K562 (cell line): Measurements from ENCODE around the gene FBP2. TPM values are rescaled to one million over a fixed set of nuclear protein-coding genes. Genes with fewer than 3 reads are reported as not detected.

Experiments used
- ATAC-seq: fragments of 200-7000 bp; cut with Tn5 transposase; 3 replicates; pipeline ENCODE4 v1.9.1; 2020; ENCODE audit warnings: moderate library complexity
- BruUV-seq: library from RNA; stranded (reverse); fragments of 400-500 nt; replicated peaks from 2 replicates; lab custom pipeline; 2021; lab: Mats Ljungman, UMichigan
- CTCF ChIA-PET: fragments of 300-600 bp; formaldehyde crosslinking; extraction: SDS; loops from one replicate; lab custom pipeline; 2021; ENCODE audit warnings: low intra/inter-chr PET ratio; lab: Yijun Ruan, JAX
- POLR2A ChIA-PET: fragments of 300-600, 350-650 bp; sonication (Branson Sonifier 250); formaldehyde crosslinking; extraction: SDS; loops from one replicate; lab custom pipeline; 2021; ENCODE audit warnings: antibody characterized with exemption, inconsistent platforms; lab: Yijun Ruan, JAX
- DNase-seq, 4 experiments: peaks; one replicate each; pipeline versions ENCODE4 v3.0.0 to v3.0.0-alpha.2; 2011 to 2018; ENCODE audit warnings: low spot score in 3 of 4, mixed read lengths in 3 of 4; ENCODE audit errors: extremely low read depth in 1 of 4
- FAIRE-seq: peaks from 2 replicates; lab custom pipeline; 2011; peaks lifted over from hg19 to GRCh38; lab: Jason Lieb, UNC
- H2AFZ ChIP-seq: 2 replicates; pipeline ENCODE4 v1.6.0; 2011; ENCODE audit warnings: low read depth, low read length, control low read depth, inconsistent platforms
- H3K27ac ChIP-seq: fragments of 200-600 bp; 3 replicates; pipeline ENCODE4 v1.8.0; 2011; ENCODE audit warnings: low read depth, mild to moderate bottlenecking, control low read depth, inconsistent platforms, low read length, moderate library complexity, mixed read lengths; ENCODE audit errors: extremely low read depth
- H3K27me3 ChIP-seq, 2 experiments: fragments of 300-600 bp in 1 of 2; 2 replicates in 1 of 2; 3 replicates in 1 of 2; pipeline versions ENCODE4 v1.6.0 to v1.8.0; 2011; ENCODE audit warnings: inconsistent platforms in 2 of 2, low read length in 2 of 2, mild to moderate bottlenecking in 1 of 2, mixed read lengths in 1 of 2, moderate library complexity in 1 of 2; ENCODE audit not compliant: control insufficient read depth in 2 of 2, insufficient read depth in 2 of 2
- H3K36me3 ChIP-seq: fragments of 300-600 bp; 3 replicates; pipeline ENCODE4 v1.8.0; 2011; ENCODE audit warnings: mild to moderate bottlenecking, low read length, inconsistent platforms; ENCODE audit not compliant: control insufficient read depth, insufficient read depth
- H3K4me1 ChIP-seq, 2 experiments: fragments of 200-600 bp in 1 of 2; replicated peaks in 1 of 2; 2 replicates in 1 of 2; 3 replicates in 1 of 2; pipeline versions ENCODE4 v1.5.1 to v1.8.0; 2011; ENCODE audit warnings: inconsistent platforms in 2 of 2, low read length in 2 of 2, mild to moderate bottlenecking in 1 of 2, mixed read lengths in 1 of 2, moderate library complexity in 1 of 2; ENCODE audit not compliant: control insufficient read depth in 2 of 2, insufficient read depth in 2 of 2
- H3K4me2 ChIP-seq: 2 replicates; pipeline ENCODE4 v1.6.1; 2011; ENCODE audit warnings: low read length, control low read depth, inconsistent platforms, mixed read lengths; ENCODE audit not compliant: insufficient read depth
- H3K4me3 ChIP-seq: fragments of 200-600 bp; sonication (generic), shearing (Covaris generic); 2 replicates; pipeline ENCODE4 v1.5.1; 2016; ENCODE audit warnings: control low read depth, inconsistent platforms
- H3K79me2 ChIP-seq: fragments of 200-600 bp; 3 replicates; pipeline ENCODE4 v1.8.0; 2011; ENCODE audit warnings: low read length, inconsistent platforms; ENCODE audit not compliant: control insufficient read depth, insufficient read depth
- H3K9ac ChIP-seq, 2 experiments: 2 replicates each; pipeline versions ENCODE4 v1.6.0 to v1.6.1; 2011; ENCODE audit warnings: low read depth in 2 of 2, low read length in 2 of 2, control low read depth in 1 of 2, inconsistent platforms in 1 of 2, mild to moderate bottlenecking in 1 of 2, mixed read lengths in 1 of 2; ENCODE audit not compliant: insufficient read depth in 1 of 2
- H3K9me1 ChIP-seq: one replicate; pipeline ENCODE4 v1.6.0; 2011; ENCODE audit warnings: inconsistent platforms, mild to moderate bottlenecking, low read length, moderate library complexity; ENCODE audit not compliant: control insufficient read depth, insufficient read depth
- H3K9me3 ChIP-seq: replicated peaks from 2 replicates; pipeline ENCODE4 v1.5.1; 2011; ENCODE audit warnings: low read depth, low read length, inconsistent platforms; ENCODE audit not compliant: control insufficient read depth, insufficient read depth
- H4K20me1 ChIP-seq: replicated peaks from 2 replicates; pipeline ENCODE4 v1.6.1; 2011; ENCODE audit warnings: low read length, inconsistent platforms, mixed read lengths; ENCODE audit not compliant: control insufficient read depth, insufficient read depth
- MEIS2 ChIP-seq: fragments of 450-650 bp; IDR thresholded peaks from 2 replicates; pipeline ENCODE4 v1.6.1; 2014; ENCODE audit warnings: mild to moderate bottlenecking; ENCODE audit not compliant: partially characterized antibody
- SREBF1 ChIP-seq: fragments of 150-350 bp; IDR thresholded peaks from 2 replicates; pipeline ENCODE4 v1.6.1; 2014; ENCODE audit warnings: antibody characterized with exemption, low read depth, low read length, borderline replicate concordance
- ZNF239 ChIP-seq: fragments of 250-450 bp; sonication (Bioruptor Pico); IDR thresholded peaks from 2 replicates; pipeline ENCODE4 v1.4.0; 2020; ENCODE audit warnings: mild to moderate bottlenecking
- ZNF277 ChIP-seq: fragments of 250-450 bp; sonication (Bioruptor Pico); IDR thresholded peaks from 2 replicates; pipeline ENCODE4 v1.8.0; 2022; ENCODE audit warnings: inconsistent platforms, mild to moderate bottlenecking, moderate library complexity, borderline replicate concordance
- WGBS: fragments of 100-300 bp; shearing (Covaris generic); methylation state at CpG from one replicate; pipeline ENCODE4 v1.1.6; 2016; ENCODE audit warnings: low coverage, mixed read lengths; ENCODE audit not compliant: insufficient coverage; ENCODE audit errors: missing lambda C conversion rate; 5-methylcytosine and 5-hydroxymethylcytosine counted together
- in situ Hi-C: fragments of 300-500 bp; cut with MboI; formaldehyde crosslinking; loops from 4 replicates; pipeline ENCODE4 v1.15.0; 2018; ENCODE audit warnings: inconsistent platforms, mixed read lengths
- intact Hi-C: fragments of 100-400 bp; cut with micrococcal nuclease; formaldehyde crosslinking; loops from 2 replicates; pipeline ENCODE4 v1.14.2; 2022
- polyA plus RNA-seq, 8 experiments: library from polyadenylated mRNA; depleted of rRNA in 4 of 8; stranded (reverse) in 5 of 8; unstranded in 3 of 8; fragments of >200 nt; fragmentation: Nextera tagmentation in 2 of 8; fragmentation: Illumina TruSeq in 1 of 8; extraction: Ambion mirVana in 2 of 8; extraction: Trizol in 1 of 8; gene quantifications; 2 replicates each; pipeline versions ENCODE4 v1.2.1 to v1.2.3, GENCODE V29; 2011 to 2014; ENCODE audit warnings: inconsistent platforms in 1 of 8, missing spikeins in 1 of 8
- total RNA-seq, 7 experiments: library from RNA; depleted of rRNA in 6 of 7; stranded (reverse); fragments of >200 nt in 6 of 7; fragmentation: Illumina TruSeq in 2 of 7; extraction: Trizol in 2 of 7; gene quantifications; 2 replicates each; pipeline versions ENCODE4 v1.2.1 to v1.2.3, GENCODE V29; 2011 to 2021; ENCODE audit warnings: low replicate concordance in 1 of 7

FBP2 gene
- total and polyA plus RNA-seq, 9 of the 15 experiments (the other 6 are each of a cell fraction or from before 2014, with no cell fraction given), result 0.06 TPM; not detected in 7

GRCh38 chr9:94627287-94627686 lies 33.7 kb upstream of the FBP2 start (continued):
- TF ChIP-seq ZNF277 (no peak), ZNF239 (CRISPR knock-in tag) (no peak)

- intact Hi-C loops, result no loop called here
- Histone ChIP-seq H3K9me3 (no peaks in the 10 kb centered on the region), H3K4me1 (peaks cover 0 to 10% of the 10 kb centered on the region in 2 experiments; a peak in 2 of 5 replicates), H2AFZ (no peak overlapping the region), H3K4me2 (no peak overlapping the region), H4K20me1 (0 out of 2 replicates have a peak, but pooled peaks cover 4% of the 10 kb centered on the region), H3K4me3 (no peak overlapping the region), H3K27me3 (peaks cover 23 to 54% of the 10 kb centered on the region in 2 experiments), H3K36me3 (no peaks in the 10 kb centered on the region), H3K9me1 (no peaks in the 10 kb centered on the region), H3K79me2 (no peaks in the 10 kb centered on the region), H3K9ac (no peak overlapping the region), H3K27ac (no peak overlapping the region)
- CTCF ChIA-PET, result no interaction called here
- FAIRE-seq (no peak), ATAC-seq (no peak), DNase-seq (no peak)
- WGBS, result 0% methylated on average over 11 of the region's 12 CpGs
- no peak for TF ChIP-seq SREBF1
- peak; percentile 26 for TF ChIP-seq MEIS2
- no TSS peak for BruUV-seq
- POLR2A ChIA-PET, result no interaction called here
- in situ Hi-C loops, result no loop called here
These were observed 32.2 kb upstream of the FBP2 start for GRCh38 chr9:94625835-94626234.
